ENCODE measurements around the gene CEP43.

- TF ChIP-seq POLR2A (IDR thresholded peaks at IDR 0.05) = no peak
- no peak for TF ChIP-seq CTCF (IDR thresholded peaks at IDR 0.05)
- no peak for TF ChIP-seq POLR2AphosphoS5 (IDR thresholded peaks at IDR 0.05)
- TF ChIP-seq EP300 (IDR thresholded peaks at IDR 0.05; ENCODE audit: low read depth) = no peak
Measured at GRCh38 chr6:166971271-166971670, 27.9 kb upstream of the CEP43 start.
